H1 (cell line): Measurements from ENCODE around the gene WNT7A.

Experiments
- CTCF ChIP-seq, 3 experiments: IDR thresholded peaks; 1 replicate in 2 of 3; 2 replicates in 1 of 3; pipeline versions ENCODE4 v1.5.1 to v1.6.1; 2011; ENCODE audit warnings: low read length in 3 of 3, mild to moderate bottlenecking in 3 of 3, inconsistent platforms in 2 of 3, low read depth in 1 of 3, moderate library complexity in 1 of 3; ENCODE audit not compliant: insufficient read depth in 1 of 3; ENCODE audit errors: control extremely low read depth in 1 of 3
- EZH2 ChIP-seq: fragments of 200-600 bp; sonication (generic); IDR thresholded peaks from 2 replicates; pipeline ENCODE4 v1.7.1; 2012; ENCODE audit warnings: low read depth, mild to moderate bottlenecking, moderate library complexity, low read length, inconsistent platforms; ENCODE audit not compliant: severe bottlenecking
- KDM5A ChIP-seq: fragments of 200-600 bp; IDR thresholded peaks from 2 replicates; pipeline ENCODE4 v1.7.1; 2012; ENCODE audit warnings: mild to moderate bottlenecking, low read length, inconsistent platforms, mixed read lengths
- POLR2A ChIP-seq, 2 experiments: IDR thresholded peaks; 1 replicate in 1 of 2; 2 replicates in 1 of 2; pipeline ENCODE4 v1.6.1; 2011; ENCODE audit warnings: low read depth in 2 of 2, low read length in 2 of 2, mild to moderate bottlenecking in 2 of 2; ENCODE audit errors: control extremely low read depth in 1 of 2
- POLR2AphosphoS5 ChIP-seq: IDR thresholded peaks from 2 replicates; pipeline ENCODE4 v1.6.1; 2011; ENCODE audit warnings: low read depth, low read length
- TAF1 ChIP-seq: IDR thresholded peaks from 2 replicates; pipeline ENCODE4 v1.6.1; 2011; ENCODE audit warnings: mild to moderate bottlenecking, low read depth, low read length

DNA sequence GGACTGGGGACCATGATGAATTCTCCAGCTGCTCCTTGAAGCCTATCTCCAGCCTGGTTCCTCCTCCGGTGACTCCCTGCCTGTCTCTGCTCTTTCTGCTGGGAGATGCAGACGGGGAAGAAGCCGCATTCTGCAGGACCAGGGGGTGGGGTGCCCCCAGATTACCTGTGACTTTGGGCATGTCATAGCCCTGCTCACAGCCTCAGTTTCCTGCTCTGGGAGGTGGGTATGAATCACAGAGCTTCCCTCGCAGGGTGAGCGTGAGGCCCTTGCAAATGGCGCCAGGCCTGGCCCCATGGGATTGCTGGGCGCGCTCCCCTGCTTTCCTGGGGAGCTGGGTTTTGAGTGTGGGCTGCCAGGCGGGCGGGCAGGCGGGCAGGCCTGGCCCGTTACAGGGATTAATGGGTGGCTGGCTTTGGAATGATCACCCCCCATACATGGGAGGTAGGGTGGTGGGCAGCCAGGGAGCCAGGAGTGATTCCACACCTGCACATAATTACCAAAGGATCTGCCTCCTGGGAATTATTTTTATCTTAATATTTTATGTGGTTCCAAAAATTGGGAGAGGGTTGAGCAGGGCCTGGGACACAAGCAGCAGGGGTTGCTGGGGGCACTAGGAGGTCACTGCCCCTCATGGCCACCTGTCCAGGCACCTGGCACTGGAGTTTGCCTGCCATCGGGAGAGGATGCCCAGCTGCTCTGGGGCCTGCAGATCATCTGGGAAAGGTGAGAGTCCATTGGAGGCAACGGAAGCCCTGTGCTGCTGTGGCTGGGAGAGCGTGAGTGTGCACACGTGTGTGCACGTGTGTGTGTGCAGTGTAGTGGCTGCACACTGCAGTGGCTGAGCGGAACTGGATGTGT lies 106.8 kb downstream of the WNT7A start:
- TF ChIP-seq POLR2AphosphoS5 (no peak), CTCF (IDR thresholded peaks at IDR 0.05; ENCODE audit: control extremely low read depth in 1 of 3, insufficient read depth in 1 of 3, low read depth in 1 of 3, low read length in 3 of 3) (no peak), POLR2A (IDR thresholded peaks at IDR 0.05; ENCODE audit: control extremely low read depth in 1 of 2, low read depth in 2 of 2, low read length in 2 of 2) (no peak), EZH2 (no peak), KDM5A (no peak), TAF1 (no peak)
